Ecto neural progenitor cell (in vitro differentiated cells): ENCODE data around the gene TSN.
"Not testable (repeated sequence)": the region's sequence is repeated elsewhere in the genome, so short reads cannot be mapped to it uniquely, and the experiment has no call there.

Experiments used
- DNase-seq: peaks from one replicate; pipeline ENCODE4 v3.0.0-alpha.2; 2018; ENCODE audit warnings: low spot score

Gene TSN

GRCh38 chr2:121755237-121756111, at the start of gene TSN:
Gene TSN, plus strand, starts transcription at chr2:121755651. Its CDS starts 129 bp downstream, at chr2:121755780.
- peak; percentile 97 for DNase-seq

GRCh38 chr2:121705958-121706357, 49.5 kb upstream of the TSN start:
- no peak for DNase-seq

- no peak for DNase-seq
Observed at GRCh38 chr2:121707344-121707919, 48.0 kb upstream of the TSN start.

- no peak for DNase-seq
Observed at GRCh38 chr2:121707920-121708361, 47.5 kb upstream of the TSN start.

GRCh38 chr2:121709776-121710469, 45.5 kb upstream of the TSN start:
- DNase-seq: no peak

- DNase-seq: no peak
Observed at GRCh38 chr2:121710470-121711170, 44.8 kb upstream of the TSN start.

- DNase-seq: not testable (repeated sequence)
Observed at GRCh38 chr2:121711481-121711880, 44.0 kb upstream of the TSN start.

- no peak for DNase-seq
Observed at GRCh38 chr2:121716126-121716525, 39.3 kb upstream of the TSN start.

GRCh38 chr2:121717529-121717928, 37.9 kb upstream of the TSN start:
- no peak for DNase-seq

- no peak for DNase-seq
Observed at GRCh38 chr2:121721926-121722325, 33.5 kb upstream of the TSN start.

- DNase-seq: no peak
Observed at GRCh38 chr2:121722479-121722878, 33.0 kb upstream of the TSN start.

- no peak for DNase-seq
Observed at GRCh38 chr2:121723316-121723715, 32.1 kb upstream of the TSN start.

GRCh38 chr2:121727332-121727731, 28.1 kb upstream of the TSN start:
- DNase-seq: no peak

GRCh38 chr2:121727950-121728349, 27.5 kb upstream of the TSN start:
- DNase-seq: no peak

GRCh38 chr2:121731366-121731765, 24.1 kb upstream of the TSN start:
- DNase-seq: no peak

GRCh38 chr2:121734544-121734943, 20.9 kb upstream of the TSN start:
- not testable (repeated sequence) for DNase-seq

GRCh38 chr2:121735518-121736074, 19.9 kb upstream of the TSN start:
- no peak for DNase-seq

- no peak for DNase-seq
Observed at GRCh38 chr2:121736140-121736461, 19.4 kb upstream of the TSN start.

GRCh38 chr2:121736462-121737336, 18.8 kb upstream of the TSN start, which contains the start of gene NIFK:
Gene NIFK, minus strand, starts transcription at chr2:121736875. Its CDS starts 25 bp downstream, at chr2:121736850.
- peak; percentile 100 for DNase-seq

GRCh38 chr2:121740973-121741372, 14.5 kb upstream of the TSN start:
- no peak for DNase-seq

GRCh38 chr2:121741450-121741849, 14.0 kb upstream of the TSN start:
- DNase-seq: no peak
